ENCODE measurements around the gene MASP2.
"Not testable (repeated sequence)": the region's sequence is repeated elsewhere in the genome, so short reads cannot be mapped to it uniquely, and the experiment has no call there.

DNA sequence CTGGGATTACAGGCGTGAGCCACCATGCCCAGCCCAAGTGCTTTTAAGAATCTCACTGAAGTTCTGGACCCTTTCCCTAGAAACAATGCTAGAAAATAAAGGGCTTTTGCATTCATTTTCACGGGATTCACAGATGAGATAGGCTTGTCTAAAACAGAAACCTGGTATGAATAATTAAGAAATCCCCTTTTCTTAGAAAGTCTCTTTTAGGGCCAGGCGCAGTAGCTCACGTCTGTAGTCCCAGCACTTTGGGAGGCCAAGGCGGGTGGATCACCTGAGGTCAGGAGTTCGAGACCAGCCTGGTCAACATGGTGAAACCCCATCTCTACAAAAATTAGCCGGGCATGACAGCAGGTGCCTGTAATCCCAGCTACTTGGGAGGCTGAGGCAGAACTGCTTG is 26.4 kb upstream of the MASP2 start:
- TF ChIP-seq, protein P1, sequence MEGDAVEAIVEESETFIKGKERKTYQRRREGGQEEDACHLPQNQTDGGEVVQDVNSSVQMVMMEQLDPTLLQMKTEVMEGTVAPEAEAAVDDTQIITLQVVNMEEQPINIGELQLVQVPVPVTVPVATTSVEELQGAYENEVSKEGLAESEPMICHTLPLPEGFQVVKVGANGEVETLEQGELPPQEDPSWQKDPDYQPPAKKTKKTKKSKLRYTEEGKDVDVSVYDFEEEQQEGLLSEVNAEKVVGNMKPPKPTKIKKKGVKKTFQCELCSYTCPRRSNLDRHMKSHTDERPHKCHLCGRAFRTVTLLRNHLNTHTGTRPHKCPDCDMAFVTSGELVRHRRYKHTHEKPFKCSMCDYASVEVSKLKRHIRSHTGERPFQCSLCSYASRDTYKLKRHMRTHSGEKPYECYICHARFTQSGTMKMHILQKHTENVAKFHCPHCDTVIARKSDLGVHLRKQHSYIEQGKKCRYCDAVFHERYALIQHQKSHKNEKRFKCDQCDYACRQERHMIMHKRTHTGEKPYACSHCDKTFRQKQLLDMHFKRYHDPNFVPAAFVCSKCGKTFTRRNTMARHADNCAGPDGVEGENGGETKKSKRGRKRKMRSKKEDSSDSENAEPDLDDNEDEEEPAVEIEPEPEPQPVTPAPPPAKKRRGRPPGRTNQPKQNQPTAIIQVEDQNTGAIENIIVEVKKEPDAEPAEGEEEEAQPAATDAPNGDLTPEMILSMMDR (IDR thresholded peaks at IDR 0.05; ENCODE audit: low read depth, low read length, poor library complexity, severe bottlenecking) = not testable (repeated sequence)
- TF ChIP-seq EZH2phosphoT487 (IDR thresholded peaks at IDR 0.05; ENCODE audit: borderline replicate concordance, low read length) = not testable (repeated sequence)
